GM19463 (cell line): ENCODE data around the gene LOXL1.
"Not testable (repeated sequence)": the region's sequence is repeated elsewhere in the genome, so short reads cannot be mapped to it uniquely, and the experiment has no call there.

Experiments used
- ATAC-seq: cut with Tn5 transposase; IDR thresholded peaks from one replicate; pipeline ENCODE4 v1.9.1; 2021; ENCODE audit warnings: mild to moderate bottlenecking, moderate library complexity; ENCODE audit not compliant: unreplicated experiment

LOXL1 gene

GRCh38 chr15:73972984-73973682, 46.9 kb downstream of the LOXL1 start:
- ATAC-seq, result no peak

GRCh38 chr15:73973683-73974200, 47.5 kb downstream of the LOXL1 start:
- ATAC-seq, result not testable (repeated sequence)

- ATAC-seq, result not testable (repeated sequence)
These were observed 49.3 kb downstream of the LOXL1 start for GRCh38 chr15:73975440-73976125.

GRCh38 chr15:73978896-73979295, 52.6 kb downstream of the LOXL1 start:
- ATAC-seq, result no peak

- no peak for ATAC-seq
These were observed 53.4 kb downstream of the LOXL1 start for GRCh38 chr15:73979636-73980035.

- peak; percentile 20 for ATAC-seq
These were observed 55.5 kb downstream of the LOXL1 start for GRCh38 chr15:73981761-73982221.

GRCh38 chr15:73982222-73982962, 56.1 kb downstream of the LOXL1 start:
- ATAC-seq, result peak; percentile 60

GRCh38 chr15:73983211-73983727, 57.0 kb downstream of the LOXL1 start:
- ATAC-seq, result no peak

- ATAC-seq, result no peak
These were observed 57.5 kb downstream of the LOXL1 start for GRCh38 chr15:73983773-73984172.

- no peak for ATAC-seq
These were observed 58.1 kb downstream of the LOXL1 start for GRCh38 chr15:73984208-73984979.

GRCh38 chr15:73985101-73985873, 59.0 kb downstream of the LOXL1 start:
- ATAC-seq, result no peak

GRCh38 chr15:73986055-73986775, 60.0 kb downstream of the LOXL1 start:
- ATAC-seq, result no peak

- ATAC-seq, result no peak
These were observed 60.5 kb downstream of the LOXL1 start for GRCh38 chr15:73986776-73987056.

GRCh38 chr15:73987250-73987649, 61.0 kb downstream of the LOXL1 start:
- ATAC-seq, result no peak

GRCh38 chr15:73987681-73988444, 61.6 kb downstream of the LOXL1 start:
- ATAC-seq, result no peak

GRCh38 chr15:73988445-73988969, 62.2 kb downstream of the LOXL1 start:
- ATAC-seq, result no peak

- no peak for ATAC-seq
These were observed 62.9 kb downstream of the LOXL1 start for GRCh38 chr15:73989001-73989798.
